Chondrocyte (in vitro differentiated cells): Measurements from ENCODE around the gene BICD1. TPM values are rescaled to one million over a fixed set of nuclear protein-coding genes. Genes with fewer than 3 reads are reported as not detected.

Experiments
- DNase-seq: peaks from one replicate; pipeline ENCODE4 v3.0.0; 2021; ENCODE audit warnings: mixed read lengths, low spot score
- H3K27ac Mint-ChIP-seq: one replicate; pipeline ENCODE4 v1.8.0; 2021; ENCODE audit warnings: mild to moderate bottlenecking, moderate library complexity, mixed read lengths; ENCODE audit not compliant: unreplicated experiment
- H3K27me3 Mint-ChIP-seq: 2 replicates; pipeline ENCODE4 v1.8.0; 2021; ENCODE audit warnings: low read depth, mixed read lengths
- H3K36me3 Mint-ChIP-seq: 2 replicates; pipeline ENCODE4 v1.8.0; 2021; ENCODE audit warnings: low read depth, mixed read lengths
- H3K4me1 Mint-ChIP-seq: 2 replicates; pipeline ENCODE4 v1.8.0; 2021; ENCODE audit warnings: low read depth, mild to moderate bottlenecking, mixed read lengths
- H3K4me3 Mint-ChIP-seq: one replicate; pipeline ENCODE4 v1.8.0; 2021; ENCODE audit warnings: mild to moderate bottlenecking, moderate library complexity, mixed read lengths; ENCODE audit not compliant: unreplicated experiment
- H3K9me3 Mint-ChIP-seq: 2 replicates; pipeline ENCODE4 v1.8.0; 2021; ENCODE audit warnings: low read depth, mixed read lengths
- CTCF ChIP-seq: fragments of 200-600 bp; sonication (generic); IDR thresholded peaks from 2 replicates; pipeline ENCODE4 v1.5.0; 2021; ENCODE audit warnings: antibody characterized with exemption, mild to moderate bottlenecking, moderate library complexity
- total RNA-seq: library from RNA; stranded (reverse); gene quantifications from 3 replicates; pipeline ENCODE4 v1.2.1, GENCODE V29; 2021

The BICD1 gene
- total RNA-seq, 1 donor from 2014 or later = 30.5 TPM

DNA sequence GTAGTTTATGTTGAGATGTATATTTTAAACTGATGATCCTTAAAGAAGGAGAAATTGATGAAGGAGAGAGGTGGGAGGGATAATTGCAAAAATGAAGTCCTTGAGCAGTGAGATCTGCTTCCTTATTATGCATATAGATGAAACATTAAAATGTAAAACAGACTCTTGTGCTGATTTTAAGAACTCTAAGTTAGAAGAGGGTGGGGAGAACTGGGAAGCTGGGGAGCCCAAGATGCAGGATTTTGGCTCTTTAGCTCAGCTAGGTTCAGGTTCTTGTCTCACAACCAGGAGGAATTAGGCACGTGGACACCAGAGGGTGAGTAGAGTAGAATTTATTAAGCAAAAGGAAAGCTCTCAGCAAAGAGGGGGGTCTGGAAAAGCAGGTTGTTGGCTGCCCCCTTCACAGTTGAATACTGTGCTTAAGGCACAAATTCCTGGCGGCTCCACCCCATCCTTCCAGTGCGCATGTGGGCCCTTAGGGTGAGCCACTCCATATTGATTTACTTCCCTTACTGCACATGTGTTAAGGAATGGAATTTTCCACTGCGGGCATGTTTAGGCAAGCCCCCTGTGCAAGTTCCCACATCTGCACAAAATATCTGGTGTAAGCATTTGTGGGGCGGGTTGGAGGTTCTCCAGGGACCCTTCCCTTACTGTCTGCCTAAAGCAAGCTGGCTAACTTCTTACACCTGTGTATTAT, 141.9 kb downstream of the BICD1 start:
- DNase-seq = no peak
- TF ChIP-seq CTCF = no peak
- Mint-ChIP-seq H3K27me3 (no peaks in the 10 kb centered on the region), H3K27ac (no peak overlapping the region), H3K9me3 (peaks cover 3% of the 10 kb centered on the region), H3K4me3 (no peak overlapping the region), H3K4me1 (peaks cover 17% of the 10 kb centered on the region), H3K36me3 (peaks cover 2% of the 10 kb centered on the region)

DNA sequence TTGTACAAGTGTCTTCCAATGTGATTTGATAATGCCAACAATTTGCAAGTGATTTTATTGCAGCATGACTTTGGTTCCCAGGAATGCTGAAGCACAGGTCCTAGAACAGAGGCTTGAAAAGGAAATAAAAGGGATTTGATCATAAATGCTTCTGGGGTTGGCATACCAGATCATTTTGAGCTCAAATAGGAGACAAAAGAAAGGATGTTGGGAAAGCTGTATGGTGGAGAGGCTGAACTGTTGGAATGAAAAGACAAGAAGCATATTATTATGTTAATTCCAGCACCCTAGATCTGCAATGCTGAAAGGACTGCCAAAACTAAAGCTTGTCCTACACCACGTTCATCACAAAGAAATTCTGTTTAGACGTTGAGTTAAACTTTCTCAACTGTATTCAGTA, 143.1 kb downstream of the BICD1 start:
- H3K27ac Mint-ChIP-seq = peak overlapping the region; percentile 29
- peaks cover 17% of the 10 kb centered on the region for H3K4me1 Mint-ChIP-seq
- H3K36me3 Mint-ChIP-seq = peaks cover 2% of the 10 kb centered on the region
- no peaks in the 10 kb centered on the region for H3K27me3 Mint-ChIP-seq
- no peak overlapping the region for H3K4me3 Mint-ChIP-seq
- no peak for TF ChIP-seq CTCF
- no peak for DNase-seq
- H3K9me3 Mint-ChIP-seq = peaks cover 3% of the 10 kb centered on the region

GRCh38 chr12:32252199-32253073, 145.8 kb downstream of the BICD1 start:
- no peak overlapping the region for H3K4me3 Mint-ChIP-seq
- H3K9me3 Mint-ChIP-seq = peaks cover 3% of the 10 kb centered on the region
- H3K27ac Mint-ChIP-seq = no peak overlapping the region
- peaks cover 2% of the 10 kb centered on the region for H3K36me3 Mint-ChIP-seq
- no peaks in the 10 kb centered on the region for H3K27me3 Mint-ChIP-seq
- DNase-seq = no peak
- no peak for TF ChIP-seq CTCF
- H3K4me1 Mint-ChIP-seq = peaks cover 17% of the 10 kb centered on the region

DNA sequence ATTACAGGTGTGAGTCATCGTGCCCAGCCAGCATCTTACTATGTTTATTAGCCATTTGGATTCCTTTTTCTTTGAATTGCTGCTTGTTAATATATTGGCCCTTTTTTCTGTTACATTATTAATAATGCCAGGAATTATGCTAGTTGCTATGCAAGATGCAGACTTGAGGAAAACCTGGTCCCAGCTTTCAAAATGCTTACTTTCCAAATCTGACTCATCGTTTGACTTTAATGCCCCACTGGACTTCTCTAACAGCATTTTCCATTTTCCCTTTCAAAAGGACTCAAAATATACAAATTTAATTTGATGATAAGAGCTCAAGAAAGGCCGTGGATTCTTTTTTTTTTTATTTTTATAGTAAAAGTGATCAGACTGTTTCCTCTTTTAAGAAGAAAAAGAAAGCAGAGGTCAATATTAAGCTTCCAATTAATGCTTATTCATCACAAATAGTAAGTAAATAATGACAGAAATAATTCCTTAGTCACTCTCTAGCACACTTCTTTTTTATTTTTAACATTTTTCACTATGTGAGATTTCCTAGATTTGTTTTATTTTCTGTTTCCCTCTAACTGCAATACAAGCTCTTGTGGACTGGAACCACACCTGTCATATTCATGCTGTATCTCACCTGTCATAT, 146.6 kb downstream of the BICD1 start:
- Mint-ChIP-seq H3K27ac (no peak overlapping the region), H3K4me3 (no peak overlapping the region), H3K27me3 (no peaks in the 10 kb centered on the region), H3K36me3 (no peaks in the 10 kb centered on the region), H3K9me3 (peaks cover 2% of the 10 kb centered on the region), H3K4me1 (peaks cover 14% of the 10 kb centered on the region)
- DNase-seq = no peak
- no peak for TF ChIP-seq CTCF

- H3K27me3 Mint-ChIP-seq = no peaks in the 10 kb centered on the region
- H3K27ac Mint-ChIP-seq = no peak overlapping the region
- H3K36me3 Mint-ChIP-seq = no peaks in the 10 kb centered on the region
Measured at GRCh38 chr12:32254260-32254956, 147.8 kb downstream of the BICD1 start.

More at GRCh38 chr12:32254260-32254956, 147.8 kb downstream of the BICD1 start:
- no peak overlapping the region for H3K4me3 Mint-ChIP-seq
- TF ChIP-seq CTCF = no peak
- DNase-seq = no peak
- peaks cover 4% of the 10 kb centered on the region for H3K9me3 Mint-ChIP-seq
- peaks cover 4% of the 10 kb centered on the region for H3K4me1 Mint-ChIP-seq
